ENCODE results near the gene HSF2. TPM values are rescaled to one million over a fixed set of nuclear protein-coding genes. Genes with fewer than 3 reads are reported as not detected.

HSF2 gene
- total and polyA plus RNA-seq, 5 donors from 2014 or later, result 12.5 to 24.6 (median 18.5) TPM

GRCh38 chr6:122367171-122367570, 32.3 kb upstream of the HSF2 start:
- Mint-ChIP-seq H3K4me3 (no peak overlapping the region), H3K27ac (no peak overlapping the region), H3K9me3 (no peaks in the 10 kb centered on the region), H3K27me3 (peaks cover 7% of the 10 kb centered on the region), H3K4me1 (no peaks in the 10 kb centered on the region), H3K36me3 (no peaks in the 10 kb centered on the region)
- no peak overlapping the region for H3K27ac ChIP-seq (ENCODE audit: insufficient read depth, low read length, poor library complexity, severe bottlenecking)
- H3K9me3 ChIP-seq (ENCODE audit: control insufficient read depth in 2 of 2, low read length in 2 of 2), result no peaks in the 10 kb centered on the region
- H3K4me1 ChIP-seq (ENCODE audit: control insufficient read depth, insufficient read depth, low read length, poor library complexity, severe bottlenecking), result no peaks in the 10 kb centered on the region
- ATAC-seq (ENCODE audit: low read depth in 2 of 2), result no peak
- no peaks in the 10 kb centered on the region for H3K36me3 ChIP-seq (ENCODE audit: control insufficient read depth, insufficient read depth, low read length)
- H3K4me3 ChIP-seq (ENCODE audit: low read depth, low read length), result no peak overlapping the region
- peaks cover 2% of the 10 kb centered on the region for H3K27me3 ChIP-seq (ENCODE audit: control insufficient read depth, insufficient read depth, low read length)
- DNase-seq, result no peak

DNA sequence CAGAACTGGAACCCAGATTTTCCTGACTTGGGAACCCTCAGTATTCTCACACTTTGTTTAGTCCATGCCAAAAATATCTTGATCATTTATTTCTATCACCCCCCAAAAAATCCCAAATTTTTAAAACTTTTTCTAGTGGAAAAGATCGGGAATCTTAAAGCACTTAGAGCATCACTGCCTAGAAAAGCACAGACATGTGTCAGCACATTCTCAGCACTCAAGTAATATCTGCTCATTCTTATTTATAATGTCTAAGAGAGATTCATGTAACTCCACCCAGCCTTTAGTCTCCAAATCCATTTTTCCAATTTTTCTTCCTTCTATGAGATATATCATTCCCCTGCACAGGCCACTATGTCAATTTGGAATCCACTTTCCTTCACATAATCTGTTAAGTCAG, 29.9 kb upstream of the HSF2 start:
- Mint-ChIP-seq H3K27me3 (peaks cover 16% of the 10 kb centered on the region), H3K9me3 (no peaks in the 10 kb centered on the region), H3K4me1 (no peaks in the 10 kb centered on the region), H3K4me3 (no peak overlapping the region), H3K36me3 (no peaks in the 10 kb centered on the region), H3K27ac (no peak overlapping the region)
- no peaks in the 10 kb centered on the region for H3K36me3 ChIP-seq (ENCODE audit: control insufficient read depth, insufficient read depth, low read length)
- H3K27ac ChIP-seq (ENCODE audit: insufficient read depth, low read length, poor library complexity, severe bottlenecking), result no peak overlapping the region
- H3K27me3 ChIP-seq (ENCODE audit: control insufficient read depth, insufficient read depth, low read length), result peaks cover 2% of the 10 kb centered on the region
- DNase-seq (no peak), ATAC-seq (ENCODE audit: low read depth in 2 of 2) (no peak)
- no peaks in the 10 kb centered on the region for H3K4me1 ChIP-seq (ENCODE audit: control insufficient read depth, insufficient read depth, low read length, poor library complexity, severe bottlenecking)
- H3K4me3 ChIP-seq (ENCODE audit: low read depth, low read length), result no peak overlapping the region
- no peaks in the 10 kb centered on the region for H3K9me3 ChIP-seq (ENCODE audit: control insufficient read depth in 2 of 2, low read length in 2 of 2)

DNA sequence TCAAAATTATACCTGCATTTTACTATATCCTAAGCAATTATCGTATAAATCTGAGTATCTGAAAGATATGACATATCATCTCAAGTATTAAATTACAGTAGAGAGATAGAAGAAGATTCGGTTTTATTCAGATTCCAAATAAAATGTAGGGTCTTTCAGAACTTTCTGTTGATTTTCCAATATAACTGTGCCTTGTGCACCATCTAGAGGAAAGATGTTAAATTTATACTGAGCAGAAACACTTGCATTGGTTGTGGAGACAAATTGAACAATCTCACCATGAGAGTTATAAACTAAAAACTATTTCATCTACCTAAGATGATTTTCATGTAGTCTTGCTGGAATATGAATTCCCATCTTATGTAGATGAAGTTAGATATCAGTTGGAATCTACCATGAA, 26.8 kb upstream of the HSF2 start:
- Histone ChIP-seq H3K4me1 (ENCODE audit: control insufficient read depth, insufficient read depth, low read length, poor library complexity, severe bottlenecking) (no peaks in the 10 kb centered on the region), H3K27me3 (ENCODE audit: control insufficient read depth, insufficient read depth, low read length) (peaks cover 6% of the 10 kb centered on the region), H3K9me3 (ENCODE audit: control insufficient read depth in 2 of 2, low read length in 2 of 2) (no peaks in the 10 kb centered on the region), H3K4me3 (ENCODE audit: low read depth, low read length) (no peak overlapping the region), H3K27ac (ENCODE audit: insufficient read depth, low read length, poor library complexity, severe bottlenecking) (no peak overlapping the region), H3K36me3 (ENCODE audit: control insufficient read depth, insufficient read depth, low read length) (no peaks in the 10 kb centered on the region)
- H3K4me3 Mint-ChIP-seq, result no peak overlapping the region
- H3K4me1 Mint-ChIP-seq, result peaks cover 0 to 5% (median 2%) of the 10 kb centered on the region in 4 donors
- H3K36me3 Mint-ChIP-seq, result no peaks in the 10 kb centered on the region
- H3K27me3 Mint-ChIP-seq, result peaks cover 30% of the 10 kb centered on the region
- peaks cover 0 to 3% (median 0%) of the 10 kb centered on the region in 7 donors for H3K9me3 Mint-ChIP-seq
- H3K27ac Mint-ChIP-seq, result no peak overlapping the region
- DNase-seq, result no peak
- ATAC-seq (ENCODE audit: low read depth in 2 of 2), result no peak

GRCh38 chr6:122374307-122374706, 25.1 kb upstream of the HSF2 start:
- no peaks in the 10 kb centered on the region for H3K36me3 Mint-ChIP-seq
- peaks cover 4% of the 10 kb centered on the region for H3K27me3 ChIP-seq (ENCODE audit: control insufficient read depth, insufficient read depth, low read length)
- H3K36me3 ChIP-seq (ENCODE audit: control insufficient read depth, insufficient read depth, low read length), result no peaks in the 10 kb centered on the region
- no peak overlapping the region for H3K27ac ChIP-seq (ENCODE audit: insufficient read depth, low read length, poor library complexity, severe bottlenecking)
- H3K9me3 ChIP-seq (ENCODE audit: control insufficient read depth in 2 of 2, low read length in 2 of 2), result no peaks in the 10 kb centered on the region
- ATAC-seq (ENCODE audit: low read depth in 2 of 2), result no peak
- H3K4me1 ChIP-seq (ENCODE audit: control insufficient read depth, insufficient read depth, low read length, poor library complexity, severe bottlenecking), result no peaks in the 10 kb centered on the region
- DNase-seq, result no peak
- peaks cover 0 to 3% (median 0%) of the 10 kb centered on the region in 7 donors for H3K9me3 Mint-ChIP-seq
- H3K4me1 Mint-ChIP-seq, result peaks cover 0 to 5% (median 2%) of the 10 kb centered on the region in 4 donors
- no peak overlapping the region for H3K4me3 ChIP-seq (ENCODE audit: low read depth, low read length)
- H3K4me3 Mint-ChIP-seq, result no peak overlapping the region
- H3K27me3 Mint-ChIP-seq, result peaks cover 30% of the 10 kb centered on the region
- H3K27ac Mint-ChIP-seq, result no peak overlapping the region

GRCh38 chr6:122376246-122376645, 23.2 kb upstream of the HSF2 start:
- Mint-ChIP-seq H3K9me3 (peaks cover 0 to 3% (median 0%) of the 10 kb centered on the region in 7 donors), H3K27me3 (peaks cover 29% of the 10 kb centered on the region), H3K27ac (no peak overlapping the region), H3K36me3 (no peaks in the 10 kb centered on the region), H3K4me3 (peak overlapping the region in 1 of 4 donors; percentile 19), H3K4me1 (peaks cover 0 to 5% (median 2%) of the 10 kb centered on the region in 4 donors)
- ATAC-seq (ENCODE audit: low read depth in 2 of 2) (no peak), DNase-seq (no peak)
- H3K27me3 ChIP-seq (ENCODE audit: control insufficient read depth, insufficient read depth, low read length), result peaks cover 4% of the 10 kb centered on the region
- no peak overlapping the region for H3K27ac ChIP-seq (ENCODE audit: insufficient read depth, low read length, poor library complexity, severe bottlenecking)
- no peaks in the 10 kb centered on the region for H3K36me3 ChIP-seq (ENCODE audit: control insufficient read depth, insufficient read depth, low read length)
- peak overlapping the region; percentile 38 for H3K4me3 ChIP-seq (ENCODE audit: low read depth, low read length)
- no peaks in the 10 kb centered on the region for H3K9me3 ChIP-seq (ENCODE audit: control insufficient read depth in 2 of 2, low read length in 2 of 2)
- H3K4me1 ChIP-seq (ENCODE audit: control insufficient read depth, insufficient read depth, low read length, poor library complexity, severe bottlenecking), result peaks cover under 1% of the 10 kb centered on the region

DNA sequence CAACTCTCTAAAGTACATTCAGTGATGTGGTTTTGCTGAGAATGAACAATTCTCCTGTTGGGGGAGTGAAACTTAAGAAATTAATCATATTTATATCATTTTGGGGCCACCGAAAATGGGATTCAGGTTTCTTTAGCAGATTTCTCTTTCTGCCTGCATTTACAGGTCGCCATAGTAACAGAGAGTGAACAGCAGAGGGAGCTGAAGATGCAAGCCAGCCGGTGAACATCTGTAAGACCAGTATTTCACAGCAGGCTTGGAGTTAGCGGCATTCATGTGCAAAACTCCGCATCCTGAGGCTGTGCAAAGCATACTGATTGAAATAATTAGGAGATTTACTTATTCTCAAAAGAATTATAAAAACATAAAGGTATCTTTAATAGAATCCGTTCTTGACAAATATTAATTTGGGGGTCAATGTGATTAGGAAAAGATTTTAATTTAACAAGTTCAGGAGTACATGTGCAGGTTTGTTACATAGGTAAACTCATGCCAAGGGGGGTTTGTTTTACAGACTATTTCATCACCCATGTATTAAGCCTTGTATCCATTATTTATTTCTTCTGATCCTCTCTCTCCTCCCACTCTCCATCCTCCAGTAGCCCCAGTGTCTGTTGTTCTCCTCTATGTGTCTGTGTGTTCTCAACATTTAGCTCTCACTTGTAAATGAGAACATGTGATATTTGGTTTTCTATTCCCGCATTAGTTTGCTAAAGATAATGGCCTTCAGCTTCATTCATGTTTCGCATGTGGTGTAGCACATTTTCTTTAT, 17.8 kb upstream of the HSF2 start:
- H3K4me3 Mint-ChIP-seq, result no peak overlapping the region
- no peaks in the 10 kb centered on the region for H3K9me3 ChIP-seq (ENCODE audit: control insufficient read depth in 2 of 2, low read length in 2 of 2)
- ATAC-seq (ENCODE audit: low read depth in 2 of 2) (peak; percentile 87 to 89), DNase-seq (peak; percentile 45 to 75 (median 72))
- no peak overlapping the region for H3K27ac ChIP-seq (ENCODE audit: insufficient read depth, low read length, poor library complexity, severe bottlenecking)
- H3K36me3 Mint-ChIP-seq, result no peaks in the 10 kb centered on the region
- H3K4me1 ChIP-seq (ENCODE audit: control insufficient read depth, insufficient read depth, low read length, poor library complexity, severe bottlenecking), result peaks cover 5% of the 10 kb centered on the region
- peaks cover 0 to 9% (median under 1%) of the 10 kb centered on the region in 4 donors for H3K4me1 Mint-ChIP-seq
- peaks cover 0 to 1% (median 0%) of the 10 kb centered on the region in 7 donors for H3K9me3 Mint-ChIP-seq
- no peak overlapping the region for H3K4me3 ChIP-seq (ENCODE audit: low read depth, low read length)
- no peak overlapping the region for H3K27ac Mint-ChIP-seq
- peaks cover 6% of the 10 kb centered on the region for H3K27me3 ChIP-seq (ENCODE audit: control insufficient read depth, insufficient read depth, low read length)
- peaks cover 28% of the 10 kb centered on the region for H3K27me3 Mint-ChIP-seq
- no peaks in the 10 kb centered on the region for H3K36me3 ChIP-seq (ENCODE audit: control insufficient read depth, insufficient read depth, low read length)

GRCh38 chr6:122385857-122386612, 13.4 kb upstream of the HSF2 start:
- no peak for DNase-seq
- peaks cover 5% of the 10 kb centered on the region for H3K4me1 ChIP-seq (ENCODE audit: control insufficient read depth, insufficient read depth, low read length, poor library complexity, severe bottlenecking)
- ATAC-seq (ENCODE audit: low read depth in 2 of 2), result no peak
- H3K27me3 ChIP-seq (ENCODE audit: control insufficient read depth, insufficient read depth, low read length), result peaks cover 11% of the 10 kb centered on the region
- Mint-ChIP-seq H3K27me3 (peaks cover 41% of the 10 kb centered on the region), H3K4me3 (no peak overlapping the region), H3K27ac (no peak overlapping the region), H3K4me1 (peaks cover 0 to 9% (median 0%) of the 10 kb centered on the region in 4 donors), H3K36me3 (peaks cover 3% of the 10 kb centered on the region), H3K9me3 (no peaks in the 10 kb centered on the region)
- no peak overlapping the region for H3K4me3 ChIP-seq (ENCODE audit: low read depth, low read length)
- no peak overlapping the region for H3K27ac ChIP-seq (ENCODE audit: insufficient read depth, low read length, poor library complexity, severe bottlenecking)
- H3K36me3 ChIP-seq (ENCODE audit: control insufficient read depth, insufficient read depth, low read length), result no peaks in the 10 kb centered on the region
- no peaks in the 10 kb centered on the region for H3K9me3 ChIP-seq (ENCODE audit: control insufficient read depth in 2 of 2, low read length in 2 of 2)

Measured in CD4-positive, CD25-positive, alpha-beta regulatory T cell (primary cell).